GM19438 (cell line): Measurements from ENCODE around the gene TRAPPC4.
A peak's percentile ranks its signal among the peaks of the same experiment; 100 is the strongest.
"Not testable (repeated sequence)": the region's sequence is repeated elsewhere in the genome, so short reads cannot be mapped to it uniquely, and the experiment has no call there.

ENCODE experiments used
- ATAC-seq: cut with Tn5 transposase; IDR thresholded peaks from one replicate; pipeline ENCODE4 v1.9.1; 2021; ENCODE audit warnings: low read depth; ENCODE audit not compliant: unreplicated experiment

The TRAPPC4 gene

DNA sequence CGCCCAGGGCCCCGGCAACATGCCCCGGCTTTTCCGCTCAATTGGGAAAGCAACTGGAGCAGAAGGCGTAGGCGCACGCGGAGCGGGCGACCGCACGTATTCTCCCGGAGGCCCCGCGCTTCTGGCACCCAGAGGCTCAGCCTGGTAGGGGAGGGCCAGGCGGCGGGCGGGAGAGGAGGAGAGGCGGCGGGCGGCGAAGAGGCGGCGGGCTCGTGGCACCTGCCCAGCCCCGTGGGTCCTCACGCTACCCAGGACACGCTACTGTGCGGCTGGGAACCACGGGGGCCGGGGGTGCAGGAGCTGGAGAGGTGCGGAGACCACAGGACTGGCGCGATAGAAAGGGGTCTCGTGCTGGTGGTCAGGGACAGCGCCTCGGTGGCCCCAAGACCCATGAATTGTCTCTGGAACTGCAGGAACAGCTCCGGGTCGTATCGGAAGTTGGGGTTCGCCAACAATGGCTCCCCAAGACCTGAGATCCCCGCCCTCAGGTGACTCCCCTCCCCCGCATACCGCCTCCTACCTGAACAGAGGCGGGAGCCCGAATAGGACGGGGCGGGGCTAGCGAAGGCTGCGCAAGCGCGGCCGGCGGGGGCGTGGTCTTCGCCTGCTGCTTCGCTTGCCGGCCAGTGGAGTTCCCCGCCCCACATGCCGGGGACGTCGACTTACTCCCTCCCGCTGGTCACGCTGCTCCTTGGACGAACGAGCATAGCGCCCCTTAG, 11.9 kb downstream of the TRAPPC4 start, which contains the start of gene SLC37A4:
Gene SLC37A4, minus strand, starts transcription at position 549 of the 719 bp plus-strand sequence.
- ATAC-seq, result peak; percentile 73

DNA sequence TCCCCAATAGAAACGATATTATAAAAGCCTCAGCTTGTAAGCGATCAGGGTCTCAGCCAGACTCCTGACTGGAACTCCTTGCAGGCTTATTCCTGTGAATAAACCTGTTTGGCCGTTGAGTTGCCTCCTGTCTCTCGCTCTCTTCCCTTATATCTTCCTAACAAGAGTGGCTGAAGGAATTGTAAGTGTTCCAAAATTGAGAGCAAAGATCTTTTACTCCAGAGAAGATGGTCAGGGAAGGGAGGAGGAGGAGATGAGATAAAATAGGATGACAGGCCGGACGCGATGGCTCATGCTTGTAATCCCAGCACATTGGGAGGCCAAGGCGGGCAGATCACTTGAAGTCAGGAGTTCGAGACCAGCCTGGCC, 13.3 kb downstream of the TRAPPC4 start:
- ATAC-seq, result no peak

DNA sequence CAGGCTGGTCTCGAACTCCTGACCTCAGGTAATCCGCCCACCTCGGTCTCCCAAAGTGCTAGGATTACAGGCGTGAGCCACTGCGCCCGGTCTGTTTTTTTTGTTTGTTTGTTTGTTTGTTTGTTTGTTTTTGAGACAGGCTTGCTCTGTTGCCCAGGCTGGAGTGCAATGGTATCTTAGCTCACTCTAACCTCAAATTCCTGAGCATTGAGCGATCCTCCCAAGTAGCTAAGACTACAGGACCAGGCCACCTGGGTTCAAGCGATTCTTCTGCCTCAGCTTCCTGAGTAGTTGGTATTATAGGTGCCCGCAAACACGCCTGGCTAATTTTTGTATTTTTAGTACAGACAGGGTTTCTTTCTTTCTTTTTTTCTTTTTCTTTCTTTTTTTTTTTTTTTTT, 14.9 kb downstream of the TRAPPC4 start:
- not testable (repeated sequence) for ATAC-seq

DNA sequence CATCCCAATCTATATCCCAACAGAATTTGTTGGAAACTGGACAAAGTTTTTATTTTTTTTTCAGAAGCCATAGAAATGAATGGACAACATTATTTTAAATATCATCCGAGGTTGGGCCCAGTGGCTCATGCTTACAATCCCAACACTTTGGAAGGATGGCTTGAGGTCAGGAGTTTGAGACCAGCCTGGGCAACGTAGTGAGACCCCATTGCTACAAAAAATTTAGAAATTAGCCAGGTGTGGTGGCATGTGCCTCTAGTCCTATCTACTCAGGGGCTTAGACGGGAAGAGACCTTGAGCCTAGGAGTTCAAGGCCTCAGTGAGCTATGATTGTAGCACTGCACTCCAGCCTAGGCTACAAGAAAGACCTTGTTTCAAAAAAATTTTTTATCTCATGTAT, 16.2 kb downstream of the TRAPPC4 start:
- no peak for ATAC-seq

DNA sequence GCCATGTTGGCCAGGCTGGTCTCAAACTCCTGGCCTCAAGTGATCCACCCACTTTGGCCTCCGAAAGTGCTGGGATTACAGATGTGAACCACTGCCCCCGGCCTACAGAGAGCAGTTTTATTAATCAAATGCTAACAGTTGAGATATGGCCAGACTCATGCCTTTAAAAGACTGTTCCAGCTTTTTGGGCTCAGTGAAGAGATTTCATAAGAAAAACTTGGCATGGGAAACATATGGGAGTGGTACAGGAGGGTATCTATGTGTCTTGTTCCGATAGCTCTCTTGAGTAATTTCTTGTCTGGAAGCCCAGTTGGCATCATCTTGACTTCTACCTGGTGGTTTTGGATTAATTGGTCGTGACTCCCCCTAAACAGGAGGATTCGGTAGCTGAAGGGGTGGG, 20.3 kb downstream of the TRAPPC4 start:
- ATAC-seq, result no peak

DNA sequence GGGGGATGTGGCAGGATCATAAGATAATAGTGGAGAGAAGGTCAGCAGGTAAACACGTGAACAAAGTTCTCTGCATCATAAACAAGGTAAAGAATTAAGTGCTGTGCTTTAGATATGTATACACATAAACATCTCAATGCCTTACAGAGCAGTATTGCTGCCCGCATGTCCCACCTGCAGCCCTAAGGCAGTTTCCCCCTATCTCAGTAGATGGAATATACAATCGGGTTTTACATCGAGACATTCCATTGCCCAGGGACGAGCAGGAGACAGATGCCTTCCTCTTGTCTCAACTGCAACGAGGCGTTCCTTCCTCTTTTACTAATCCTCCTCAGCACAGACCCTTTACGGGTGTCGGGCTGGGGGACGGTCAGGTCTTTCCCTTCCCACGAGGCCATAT, 20.9 kb downstream of the TRAPPC4 start:
- not testable (repeated sequence) for ATAC-seq

DNA sequence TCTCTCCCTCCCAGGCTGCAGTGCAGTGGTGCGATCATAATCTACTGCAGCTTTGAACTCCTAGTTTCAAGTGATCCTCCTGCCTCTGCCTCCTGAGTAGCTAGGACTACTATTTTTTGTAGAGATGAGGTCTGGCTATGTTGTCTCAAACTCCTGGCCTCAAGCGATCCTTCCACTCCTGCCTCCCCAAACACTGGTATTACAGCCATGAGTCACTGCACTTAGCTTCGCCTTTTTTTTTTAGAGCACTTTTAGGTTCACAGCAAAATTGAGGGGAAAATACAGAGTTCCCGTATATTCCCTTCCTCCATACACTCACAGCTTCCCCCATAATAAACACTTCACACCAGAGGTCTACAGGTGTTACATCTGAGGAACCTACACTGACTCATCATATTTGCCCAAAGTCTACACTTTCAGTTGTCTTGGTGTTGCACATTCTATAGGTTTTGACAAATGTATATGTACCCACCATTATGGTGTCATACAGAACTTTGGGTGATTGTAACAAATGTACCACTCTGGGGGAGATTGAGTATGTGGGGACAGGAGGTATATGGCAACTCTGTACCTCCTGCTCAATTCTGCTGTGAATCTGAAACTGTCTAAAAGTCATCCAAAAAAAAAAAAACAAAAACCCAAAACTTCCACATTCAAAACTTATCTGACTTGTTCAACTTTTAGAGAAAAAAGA, 23.4 kb downstream of the TRAPPC4 start:
- no peak for ATAC-seq

DNA sequence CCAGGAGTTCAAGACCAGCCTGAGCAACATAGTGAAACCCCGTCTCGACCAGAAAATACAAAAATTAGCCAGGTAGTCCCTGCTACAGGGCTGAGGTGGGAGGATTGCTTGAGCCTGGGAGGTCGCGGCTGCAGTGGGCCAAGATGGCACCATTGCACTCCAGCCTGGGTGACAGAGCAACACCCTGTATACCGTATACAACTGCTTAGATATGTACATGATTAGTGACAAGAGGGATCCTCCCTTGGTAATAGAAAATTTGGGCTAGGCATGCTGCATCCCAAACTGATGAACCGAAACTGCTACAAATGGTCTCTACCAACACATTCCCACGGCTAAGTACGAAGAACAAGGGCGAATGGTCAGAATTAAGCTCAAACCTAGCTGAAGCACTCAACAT, 24.4 kb downstream of the TRAPPC4 start:
- no peak for ATAC-seq

DNA sequence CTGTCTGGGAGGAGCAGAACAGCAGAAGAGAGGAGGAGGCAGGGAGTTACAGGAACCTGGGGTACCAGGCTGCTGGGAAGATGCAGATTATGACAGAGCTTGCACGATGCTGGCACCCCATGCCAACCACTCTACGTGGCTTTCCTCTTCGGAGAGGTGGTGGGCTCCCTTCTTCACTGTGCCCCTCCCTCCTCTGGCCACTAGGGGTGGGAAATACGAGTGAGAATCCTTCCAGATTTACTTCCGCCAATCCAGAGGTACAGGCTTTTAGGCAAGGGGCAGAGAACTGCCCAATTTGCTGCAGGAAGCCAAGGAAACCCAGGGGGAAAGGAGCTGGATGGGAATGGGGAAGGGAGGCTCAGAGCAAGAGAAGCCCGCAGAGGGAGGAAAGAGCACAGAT, 26.1 kb downstream of the TRAPPC4 start:
- ATAC-seq, result no peak

DNA sequence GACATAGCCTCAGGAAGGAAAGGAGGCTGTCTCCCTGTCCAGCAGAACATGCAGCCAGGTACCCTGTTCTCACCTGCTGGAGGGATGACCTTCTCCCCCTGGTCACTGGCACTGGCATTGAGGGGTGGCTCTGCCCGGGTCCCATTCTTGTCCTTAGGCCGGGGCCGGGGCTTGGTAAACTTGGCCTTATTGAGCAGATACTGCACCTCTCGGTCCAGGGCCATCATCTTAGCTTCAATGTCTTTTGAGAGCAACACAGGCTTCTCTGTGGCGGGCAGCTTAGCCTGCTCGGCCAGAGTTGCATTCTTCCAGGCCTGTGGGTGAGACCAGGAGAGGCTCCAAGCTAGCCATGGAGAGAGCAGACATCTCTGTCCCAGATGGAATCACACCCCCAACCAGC, 27.9 kb downstream of the TRAPPC4 start:
- no peak for ATAC-seq

DNA sequence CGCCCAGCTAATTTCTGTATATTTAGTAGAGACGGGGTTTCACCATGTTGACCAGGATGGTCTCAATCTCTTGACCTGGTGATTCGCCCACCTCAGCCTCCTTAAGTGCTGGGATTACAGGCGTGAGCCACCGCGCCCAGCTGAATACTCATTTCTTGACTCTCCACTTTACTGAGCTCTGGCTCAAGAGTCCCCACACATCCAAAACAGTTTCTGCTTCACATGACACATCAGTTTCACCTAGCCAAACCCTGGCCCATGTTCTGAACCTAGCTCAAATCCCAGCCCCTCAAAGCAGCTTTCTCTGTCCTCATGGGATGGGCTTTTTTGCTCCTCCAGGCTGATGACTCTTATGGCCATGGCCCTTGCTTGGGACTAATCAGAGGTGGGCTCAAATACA, 28.6 kb downstream of the TRAPPC4 start:
- ATAC-seq, result no peak

DNA sequence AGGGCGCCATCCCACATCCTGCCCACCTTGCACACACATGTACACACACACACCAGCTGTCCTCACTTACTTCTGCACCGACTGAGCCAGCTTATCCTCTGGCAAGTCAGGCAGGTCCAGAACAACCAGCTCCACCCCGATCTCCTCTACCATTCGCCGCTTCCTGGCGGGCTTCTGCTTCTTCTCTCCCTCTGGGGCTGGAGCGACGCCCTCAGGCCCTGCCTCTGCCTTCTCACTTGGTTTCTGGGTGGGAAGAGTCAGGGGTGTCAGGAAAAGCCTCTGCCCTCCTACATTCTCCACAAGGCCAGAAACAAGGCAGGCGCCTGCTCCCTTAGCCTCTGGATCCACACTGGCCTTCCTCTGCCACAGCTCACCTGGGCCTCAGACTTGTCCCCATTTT, 30.1 kb downstream of the TRAPPC4 start:
- no peak for ATAC-seq

DNA sequence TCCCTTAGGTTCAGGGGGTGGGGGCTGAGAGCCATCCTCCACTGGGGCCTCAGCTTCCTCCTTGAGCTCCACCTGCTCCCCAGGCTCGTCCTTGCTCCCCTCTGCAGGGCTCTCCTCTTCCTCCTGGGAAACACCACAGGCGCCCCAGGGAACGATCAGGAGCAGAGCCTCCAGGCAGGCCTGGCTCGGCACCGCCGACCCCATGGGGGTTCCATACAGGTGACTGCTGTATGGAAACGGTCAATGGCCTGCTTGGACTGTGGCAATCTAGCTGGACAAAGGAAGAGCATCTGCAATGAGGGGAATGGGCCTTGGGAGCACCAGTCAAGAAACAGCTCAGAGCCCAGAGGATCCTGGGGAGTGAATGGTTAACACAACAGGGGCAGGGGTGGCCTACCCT, 30.5 kb downstream of the TRAPPC4 start:
- ATAC-seq, result no peak

DNA sequence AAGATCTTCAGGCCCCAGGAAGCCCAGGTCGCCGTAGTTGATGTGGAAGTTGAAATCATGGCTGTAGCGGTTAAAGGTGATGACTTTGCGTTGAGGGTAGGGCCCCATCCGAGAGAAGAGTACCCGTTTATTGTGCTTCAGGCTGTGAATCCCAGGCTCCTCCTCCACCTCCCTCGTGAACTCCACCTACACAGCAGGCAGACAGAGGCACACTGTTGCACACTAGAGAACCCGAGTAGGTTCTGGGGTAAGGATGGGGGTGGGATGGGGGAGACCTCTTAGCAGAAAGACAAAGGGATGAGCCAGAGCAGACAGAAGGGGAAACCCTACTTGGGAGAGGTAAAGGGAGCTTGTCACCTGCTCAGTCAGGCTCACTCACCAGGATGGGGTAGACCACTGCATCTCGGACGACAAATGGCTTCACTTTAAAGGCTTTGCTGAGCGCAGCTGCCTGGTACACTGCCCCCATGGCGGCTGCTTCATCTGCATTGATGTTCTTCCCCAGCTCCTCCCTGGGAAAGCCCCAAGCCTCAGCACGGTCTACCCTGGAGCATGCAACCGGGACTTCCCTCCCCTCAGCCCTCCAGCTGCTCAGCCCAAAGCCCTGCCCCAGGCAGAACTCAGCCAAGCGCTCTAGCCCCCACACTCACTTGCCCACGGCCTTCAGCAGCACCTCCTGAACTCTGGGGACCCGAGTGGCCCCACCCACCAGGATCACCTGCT, 33.0 kb downstream of the TRAPPC4 start:
- no peak for ATAC-seq

DNA sequence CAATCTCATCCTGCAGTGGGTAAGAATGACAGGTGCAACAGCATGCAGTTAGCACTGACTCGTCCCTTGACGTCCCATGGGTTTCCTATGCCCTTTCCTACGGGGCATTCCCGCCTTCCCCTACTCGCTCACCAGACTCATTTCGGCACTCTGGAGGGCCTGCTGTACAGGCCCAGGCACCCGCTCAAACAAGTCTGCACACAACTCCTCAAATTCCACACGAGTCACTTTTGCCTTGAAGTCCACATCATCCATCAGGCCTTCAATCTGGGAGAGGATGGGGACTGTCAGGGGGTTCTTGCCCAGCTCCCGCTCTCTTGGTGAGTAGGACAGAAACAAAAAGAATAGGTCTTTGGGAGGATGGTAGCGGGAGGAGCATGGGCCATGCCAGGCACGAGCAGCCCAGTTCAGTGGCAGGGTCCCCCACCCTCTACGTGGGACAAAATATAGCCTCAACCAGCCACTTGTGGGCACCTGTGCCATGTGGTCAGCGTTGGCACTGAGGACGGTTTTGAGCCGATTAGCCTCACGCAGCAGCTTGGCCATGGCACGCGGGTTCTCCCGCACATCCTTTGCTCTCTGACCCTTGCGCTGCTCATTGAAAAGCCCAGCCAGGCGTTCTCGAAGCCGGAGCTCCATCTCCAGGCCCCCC, 33.7 kb downstream of the TRAPPC4 start:
- ATAC-seq, result no peak

DNA sequence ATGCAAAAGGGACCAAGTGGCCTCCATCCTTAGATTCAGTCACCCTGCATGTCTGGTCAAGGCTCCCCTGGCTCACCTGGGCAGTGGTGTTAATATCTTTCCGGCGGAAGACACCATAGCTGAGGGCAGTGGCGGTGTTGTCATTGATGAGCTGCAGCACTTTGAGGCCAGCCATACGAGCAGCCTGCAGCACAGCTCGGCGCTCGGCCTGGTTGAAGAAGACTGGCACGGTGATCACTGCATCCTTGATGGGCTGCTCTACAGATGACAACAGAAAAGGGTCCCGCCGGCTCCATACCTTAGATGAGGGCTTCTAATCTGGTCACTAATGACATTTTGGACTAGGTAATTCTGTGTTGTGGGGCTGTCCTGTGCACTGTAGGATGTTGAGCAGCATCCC, 35.9 kb downstream of the TRAPPC4 start:
- no peak for ATAC-seq

DNA sequence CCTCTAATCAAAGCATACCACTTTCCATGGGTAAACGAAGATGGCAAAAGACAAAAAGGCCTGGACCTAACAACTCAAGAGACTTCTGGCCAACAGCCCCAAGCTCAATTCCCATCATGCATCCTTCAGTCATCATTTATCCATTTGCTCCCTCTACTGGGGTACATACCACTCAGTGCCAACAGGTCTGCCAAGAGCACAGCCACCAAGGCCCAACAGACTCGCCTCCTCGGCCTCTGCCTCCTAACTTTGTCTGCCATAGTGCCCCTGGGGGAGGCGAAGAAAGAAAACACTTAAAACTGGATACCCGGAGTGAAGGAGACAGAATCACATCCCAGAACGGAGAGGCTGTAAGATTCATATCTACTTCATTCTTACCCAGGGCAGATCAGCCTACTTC, 37.3 kb downstream of the TRAPPC4 start:
- no peak for ATAC-seq

DNA sequence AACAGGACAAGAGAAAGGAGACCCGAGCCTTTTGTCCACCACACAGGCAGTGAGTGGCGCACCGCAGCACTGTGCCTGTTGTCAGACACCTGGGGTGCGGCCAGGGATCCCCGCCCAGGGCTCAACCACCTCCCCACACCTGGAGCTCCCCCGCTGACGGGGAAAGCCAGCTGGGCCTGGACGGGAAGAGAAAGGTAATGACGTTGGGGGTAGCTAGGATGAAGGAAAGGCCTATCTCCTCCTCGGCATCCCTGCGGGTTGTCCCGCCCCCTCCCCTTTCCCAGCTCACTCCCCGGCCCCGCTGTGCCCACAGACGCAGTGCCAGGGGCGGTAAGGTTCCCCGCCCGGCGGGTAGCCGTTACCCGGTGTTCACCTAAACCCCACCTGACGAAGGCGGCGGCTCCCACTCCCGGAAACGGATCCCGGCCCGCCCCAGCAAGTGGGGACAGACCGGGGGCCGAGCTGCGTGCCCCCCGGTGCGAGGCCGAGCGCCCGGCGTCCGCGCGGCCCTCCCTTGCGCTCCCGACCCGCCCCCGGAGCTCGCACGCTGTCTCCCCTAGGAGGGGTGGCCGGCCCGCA, 37.9 kb downstream of the TRAPPC4 start:
- ATAC-seq, result peak; percentile 3

DNA sequence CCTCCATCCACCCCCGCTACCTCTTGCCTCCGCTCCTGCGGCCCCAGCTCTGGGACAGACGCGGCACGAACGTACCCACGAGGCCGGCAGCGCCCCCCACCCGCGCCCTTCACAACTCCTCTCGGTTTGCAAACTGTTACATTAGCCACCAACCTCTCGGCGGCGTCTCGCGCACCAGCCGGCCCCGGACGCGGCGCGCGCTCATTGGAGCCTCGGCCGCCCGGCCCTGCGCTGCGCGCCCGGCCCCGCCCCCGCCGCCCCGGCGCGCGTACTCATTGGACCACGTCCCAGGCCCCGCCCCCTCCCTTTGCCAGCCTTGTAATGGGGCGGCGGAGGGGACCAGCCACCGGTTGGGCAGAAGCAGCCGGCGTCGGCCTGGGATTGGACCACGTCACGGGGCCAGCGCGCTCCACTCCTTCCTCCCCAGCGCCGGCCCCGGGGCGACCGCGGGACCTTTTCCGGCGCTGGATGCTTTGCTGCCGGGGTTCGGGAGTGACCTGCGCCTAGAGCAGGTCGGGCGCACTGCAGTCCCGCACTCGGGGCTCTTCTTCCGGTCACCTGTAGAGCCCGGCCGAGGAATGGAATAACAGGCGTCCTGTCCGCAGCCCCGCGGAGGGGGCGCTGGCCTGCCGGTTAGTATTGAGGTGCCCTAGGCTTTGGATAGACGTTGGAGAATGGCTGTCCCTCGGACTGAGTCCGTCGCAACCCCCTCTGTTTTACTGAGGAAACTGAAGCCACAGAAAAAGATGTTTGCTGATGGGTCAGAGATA, 38.6 kb downstream of the TRAPPC4 start, which contains the start of gene HYOU1:
Gene HYOU1, minus strand, starts transcription at position 206 of the 770 bp plus-strand sequence. CDS start 1,045 bp downstream, outside the sequence.
- peak; percentile 88 for ATAC-seq

DNA sequence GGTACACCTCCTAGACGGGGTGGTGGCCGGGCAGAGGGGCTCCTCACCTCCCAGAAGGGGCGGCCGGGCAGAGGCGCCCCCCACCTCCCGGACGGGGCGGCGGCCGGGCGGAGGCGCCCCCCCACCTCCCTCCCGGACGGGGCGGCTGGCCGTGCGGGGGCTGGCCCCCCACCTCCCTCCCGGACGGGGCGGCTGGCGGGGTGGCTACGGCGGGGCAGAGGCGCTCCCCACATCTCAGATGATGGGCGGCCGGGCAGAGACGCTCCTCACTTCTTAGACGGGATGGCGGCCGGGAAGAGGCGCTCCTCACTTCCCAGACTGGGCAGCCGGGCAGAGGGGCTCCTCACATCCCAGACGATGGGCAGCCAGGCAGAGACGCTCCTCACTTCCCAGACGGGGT, 40.6 kb downstream of the TRAPPC4 start:
- ATAC-seq, result not testable (repeated sequence)
